ENCODE data around the gene AGRN. TPM values are rescaled to one million over a fixed set of nuclear protein-coding genes. Genes with fewer than 3 reads are reported as not detected.
A peak's percentile ranks its signal among the peaks of the same experiment; 100 is the strongest.

Gene AGRN
- total RNA-seq, 4 donors from 2014 or later = 8.2 to 86.9 (median 26.2) TPM

DNA sequence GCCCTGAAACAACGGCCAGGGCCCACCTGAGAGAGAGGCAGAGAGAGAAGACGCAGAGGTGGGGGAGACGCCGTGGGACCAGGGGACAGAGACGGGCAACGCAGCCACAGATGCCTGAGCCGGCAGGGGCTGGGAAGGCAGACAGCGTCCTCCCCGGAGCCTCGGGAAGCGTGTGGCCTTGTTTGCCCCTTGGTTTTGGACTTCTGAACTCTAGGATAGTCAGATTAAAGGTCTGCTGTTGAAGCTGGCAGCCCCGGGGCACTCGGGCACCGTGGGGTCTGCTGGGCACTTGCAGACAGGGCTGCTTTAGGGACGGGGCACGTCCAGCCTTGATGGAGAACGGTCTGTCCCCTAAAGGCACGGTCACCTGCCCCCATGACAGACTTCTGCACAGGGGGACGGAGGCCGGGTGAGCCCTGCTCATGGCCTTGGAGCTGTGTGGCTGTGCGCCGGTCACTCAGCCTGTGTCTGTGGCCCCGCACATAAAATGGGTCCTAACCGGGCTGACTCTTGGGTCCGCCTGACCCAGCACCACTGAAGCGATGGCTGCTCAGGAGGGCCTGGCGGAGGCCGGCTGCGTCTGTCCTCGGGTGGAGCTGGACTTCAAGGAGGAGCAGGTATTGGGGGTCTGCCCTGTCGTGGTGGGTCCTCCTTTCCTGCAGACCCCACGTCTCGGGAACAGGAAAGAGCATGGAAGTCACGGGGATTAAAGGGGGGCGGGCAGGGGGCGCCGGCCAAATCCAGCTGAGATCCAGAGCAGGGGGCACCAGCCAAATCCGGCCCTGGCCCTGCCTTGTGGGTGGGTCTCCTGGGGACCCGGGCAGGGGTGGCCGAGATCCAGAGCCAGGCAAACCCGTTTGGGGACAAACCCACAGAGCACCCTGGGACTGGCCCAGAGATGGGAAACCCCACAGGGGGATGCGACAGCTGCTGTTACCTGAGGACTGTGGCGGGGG is 63.8 kb downstream of the AGRN start:
- Histone ChIP-seq H3K9me3 (no peaks in the 10 kb centered on the region), H3K36me3 (no peaks in the 10 kb centered on the region), H3K27me3 (no peaks in the 10 kb centered on the region), H3K4me3 (no peak overlapping the region), H3K27ac (no peak overlapping the region), H3K4me1 (peaks cover 0 to 11% of the 10 kb centered on the region in 2 donors)
- DNase-seq = no peak
- intact Hi-C loops (cut with DNase I; ENCODE audit: low total_unique reads) = no loop called here
- TF ChIP-seq POLR2A (IDR thresholded peaks at IDR 0.05) (no peak), CTCF (IDR thresholded peaks at IDR 0.05) (no peak)

DNA sequence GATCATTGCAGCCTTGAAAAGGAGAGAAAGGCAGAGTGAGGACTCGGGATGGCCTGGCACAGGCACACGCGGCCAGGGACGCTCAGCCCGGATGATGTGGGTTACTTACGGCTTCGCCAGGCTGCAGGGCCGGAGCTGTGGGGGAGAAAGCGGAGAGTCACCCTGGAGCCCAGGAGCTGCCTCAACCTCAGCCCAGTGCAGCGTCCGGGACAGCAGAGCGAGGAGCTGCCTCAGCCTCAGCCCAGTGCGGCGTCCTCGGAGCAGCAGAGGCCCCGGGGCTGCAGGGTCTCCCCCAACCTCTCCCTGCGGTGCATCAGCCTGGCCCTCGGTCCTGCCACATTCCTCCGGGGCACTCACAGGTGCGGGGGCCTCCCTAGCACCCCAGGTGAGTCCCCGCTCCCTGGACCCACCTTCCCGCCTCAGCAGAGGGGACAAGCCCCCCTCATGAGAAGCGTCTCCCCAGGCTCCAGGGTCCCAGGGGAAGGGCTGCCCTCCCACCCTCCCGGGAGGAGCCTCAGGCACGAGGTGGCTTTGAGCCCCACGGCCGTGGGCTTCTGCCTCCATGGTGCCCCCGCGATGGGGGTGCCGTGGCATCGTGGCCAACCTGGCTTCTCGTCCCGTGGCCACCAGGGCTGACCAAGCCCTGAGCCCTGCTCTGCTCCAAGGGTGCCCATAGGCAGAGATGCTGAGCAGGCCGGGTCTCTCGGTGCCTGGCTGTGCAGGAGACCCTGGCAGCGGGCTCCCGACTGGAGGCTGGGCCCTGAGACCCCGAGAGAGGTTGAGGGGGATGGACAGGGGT is 64.7 kb downstream of the AGRN start:
- no peak overlapping the region for H3K4me3 ChIP-seq
- DNase-seq = peak in 1 of 2 donors; percentile 13
- no peaks in the 10 kb centered on the region for H3K9me3 ChIP-seq
- intact Hi-C loops (cut with DNase I; ENCODE audit: low total_unique reads) = no loop called here
- no peak for TF ChIP-seq POLR2A (IDR thresholded peaks at IDR 0.05)
- TF ChIP-seq CTCF (IDR thresholded peaks at IDR 0.05) = no peak
- no peak overlapping the region for H3K27ac ChIP-seq
- no peaks in the 10 kb centered on the region for H3K27me3 ChIP-seq
- no peaks in the 10 kb centered on the region for H3K36me3 ChIP-seq
- peaks cover 0 to 8% of the 10 kb centered on the region in 2 donors for H3K4me1 ChIP-seq

- Histone ChIP-seq H3K4me1 (peaks cover 0 to 1% of the 10 kb centered on the region in 2 donors), H3K36me3 (no peaks in the 10 kb centered on the region), H3K27me3 (no peaks in the 10 kb centered on the region), H3K27ac (no peak overlapping the region), H3K4me3 (no peak overlapping the region), H3K9me3 (no peaks in the 10 kb centered on the region)
- intact Hi-C loops (cut with DNase I; ENCODE audit: low total_unique reads) = no loop called here
- DNase-seq = peak; percentile 12 to 13
- TF ChIP-seq POLR2A (IDR thresholded peaks at IDR 0.05) = no peak
- no peak for TF ChIP-seq CTCF (IDR thresholded peaks at IDR 0.05)
Observed at GRCh38 chr1:1085171-1085841, 65.4 kb downstream of the AGRN start.

GRCh38 chr1:1085911-1086841 is 66.3 kb downstream of the AGRN start:
- no peaks in the 10 kb centered on the region for H3K9me3 ChIP-seq
- no peaks in the 10 kb centered on the region for H3K36me3 ChIP-seq
- H3K4me3 ChIP-seq = no peak overlapping the region
- no peaks in the 10 kb centered on the region for H3K4me1 ChIP-seq
- H3K27ac ChIP-seq = no peak overlapping the region
- no peaks in the 10 kb centered on the region for H3K27me3 ChIP-seq
- intact Hi-C loops (cut with DNase I; ENCODE audit: low total_unique reads) = no loop called here
- TF ChIP-seq CTCF (IDR thresholded peaks at IDR 0.05) (no peak), POLR2A (IDR thresholded peaks at IDR 0.05) (no peak)
- peak; percentile 12 for DNase-seq
